GM12878 (cell line): ENCODE results near the gene CDK2.

ENCODE experiments used
- BMI1 ChIP-seq: fragments of 450-650 bp; IDR thresholded peaks from 2 replicates; pipeline ENCODE4 v1.6.1; 2016; ENCODE audit warnings: mild to moderate bottlenecking, moderate library complexity, borderline replicate concordance
- ESRRA ChIP-seq: IDR thresholded peaks from 2 replicates; pipeline ENCODE4 v1.6.1; 2012; ENCODE audit warnings: mild to moderate bottlenecking, low read length, improper control_type of control experiment
- GATAD2B ChIP-seq: fragments of 450-650 bp; conservative IDR thresholded peaks from 2 replicates; pipeline ENCODE4 v1.6.1; 2017; ENCODE audit warnings: low read depth, mild to moderate bottlenecking, moderate library complexity
- IKZF1 ChIP-seq: fragments of 450-650 bp; conservative IDR thresholded peaks from 2 replicates; pipeline ENCODE4 v1.6.1; 2017; ENCODE audit warnings: antibody characterized with exemption, mild to moderate bottlenecking
- JUNB ChIP-seq: IDR thresholded peaks from 2 replicates; pipeline ENCODE4 v1.6.1; 2016; ENCODE audit warnings: antibody characterized with exemption, mild to moderate bottlenecking
- JUND ChIP-seq: IDR thresholded peaks from 2 replicates; pipeline ENCODE4 v1.6.1; 2012; ENCODE audit warnings: low read depth, mild to moderate bottlenecking, low read length, improper control_type of control experiment, moderate library complexity
- MXI1 ChIP-seq: fragments of 150-350 bp; IDR thresholded peaks from 2 replicates; pipeline ENCODE4 v1.6.1; 2011; ENCODE audit warnings: low read depth, mild to moderate bottlenecking, inconsistent platforms, low read length, improper control_type of control experiment
- PAX8 ChIP-seq: fragments of 450-650 bp; IDR thresholded peaks from 2 replicates; pipeline ENCODE4 v1.6.1; 2017; ENCODE audit warnings: mild to moderate bottlenecking, moderate library complexity
- POLR2A ChIP-seq: IDR thresholded peaks from 2 replicates; pipeline ENCODE4 v1.6.1; 2011; ENCODE audit warnings: low read depth, mild to moderate bottlenecking, low read length
- POLR2AphosphoS5 ChIP-seq: IDR thresholded peaks from 2 replicates; pipeline ENCODE4 v1.6.1; 2011; ENCODE audit warnings: mild to moderate bottlenecking, low read length, inconsistent platforms
- SMC3 ChIP-seq: IDR thresholded peaks from 2 replicates; pipeline ENCODE4 v1.6.1; 2011; ENCODE audit warnings: low read length, improper control_type of control experiment, borderline replicate concordance
- SP1 ChIP-seq: IDR thresholded peaks from one replicate; pipeline ENCODE4 v1.6.1; 2011; ENCODE audit warnings: low read depth, low read length
- TF ChIP-seq, protein P1 (sequence below), 3 experiments: IDR thresholded peaks in 2 of 3; conservative IDR thresholded peaks in 1 of 3; 2 replicates each; pipeline ENCODE4 v1.5.1; 2011; ENCODE audit warnings: low read depth in 3 of 3, low read length in 3 of 3, mild to moderate bottlenecking in 3 of 3, control low read depth in 2 of 3, moderate library complexity in 2 of 3, inconsistent platforms in 1 of 3, mixed read lengths in 1 of 3; ENCODE audit not compliant: control insufficient read depth in 2 of 3, insufficient read depth in 1 of 3; ENCODE audit errors: extremely low read depth in 1 of 3

DNA sequence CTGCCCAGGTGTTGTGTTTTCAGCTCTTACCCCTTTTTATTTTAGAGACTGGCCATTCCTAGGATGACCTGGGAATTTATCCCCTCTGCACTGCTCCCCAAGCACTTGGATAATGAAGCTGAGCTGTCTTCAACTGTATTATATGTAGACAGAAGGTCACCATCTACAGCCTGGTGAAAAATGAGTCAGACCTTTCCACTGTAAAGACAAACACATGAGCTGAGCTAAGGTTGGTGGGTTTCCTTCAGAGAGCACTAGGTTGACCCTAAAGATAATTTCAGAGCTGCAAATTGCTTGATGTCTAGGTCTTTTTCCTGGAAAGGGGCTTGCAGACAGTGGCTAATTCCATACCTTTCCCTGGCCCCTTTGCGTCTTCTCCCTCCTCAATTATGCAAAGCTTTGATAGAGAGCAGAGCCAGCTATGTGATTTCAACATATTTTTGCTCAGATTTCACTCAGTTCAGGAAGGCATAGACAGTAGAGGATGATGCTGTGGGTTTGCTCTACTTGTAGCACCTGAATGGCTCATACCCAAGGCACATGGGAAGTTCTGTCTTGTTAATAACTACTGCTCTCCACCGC, 45.0 kb downstream of the CDK2 start:
- TF ChIP-seq ESRRA: no peak
- TF ChIP-seq PAX8: no peak
- no peak for TF ChIP-seq MXI1
- TF ChIP-seq GATAD2B: no peak
- TF ChIP-seq, protein P1, sequence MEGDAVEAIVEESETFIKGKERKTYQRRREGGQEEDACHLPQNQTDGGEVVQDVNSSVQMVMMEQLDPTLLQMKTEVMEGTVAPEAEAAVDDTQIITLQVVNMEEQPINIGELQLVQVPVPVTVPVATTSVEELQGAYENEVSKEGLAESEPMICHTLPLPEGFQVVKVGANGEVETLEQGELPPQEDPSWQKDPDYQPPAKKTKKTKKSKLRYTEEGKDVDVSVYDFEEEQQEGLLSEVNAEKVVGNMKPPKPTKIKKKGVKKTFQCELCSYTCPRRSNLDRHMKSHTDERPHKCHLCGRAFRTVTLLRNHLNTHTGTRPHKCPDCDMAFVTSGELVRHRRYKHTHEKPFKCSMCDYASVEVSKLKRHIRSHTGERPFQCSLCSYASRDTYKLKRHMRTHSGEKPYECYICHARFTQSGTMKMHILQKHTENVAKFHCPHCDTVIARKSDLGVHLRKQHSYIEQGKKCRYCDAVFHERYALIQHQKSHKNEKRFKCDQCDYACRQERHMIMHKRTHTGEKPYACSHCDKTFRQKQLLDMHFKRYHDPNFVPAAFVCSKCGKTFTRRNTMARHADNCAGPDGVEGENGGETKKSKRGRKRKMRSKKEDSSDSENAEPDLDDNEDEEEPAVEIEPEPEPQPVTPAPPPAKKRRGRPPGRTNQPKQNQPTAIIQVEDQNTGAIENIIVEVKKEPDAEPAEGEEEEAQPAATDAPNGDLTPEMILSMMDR (IDR thresholded peaks at IDR 0.05 in 2 of 3, conservative IDR thresholded peaks at IDR 0.05 in 1 of 3; ENCODE audit: control insufficient read depth in 2 of 3, extremely low read depth in 1 of 3, insufficient read depth in 1 of 3, low read depth in 3 of 3, low read length in 3 of 3): no peak
- TF ChIP-seq POLR2AphosphoS5: no peak
- TF ChIP-seq BMI1: no peak
- no peak for TF ChIP-seq SP1
- no peak for TF ChIP-seq JUNB
- TF ChIP-seq JUND: no peak
- TF ChIP-seq POLR2A: no peak
- TF ChIP-seq IKZF1: no peak
- TF ChIP-seq SMC3: no peak
